ACHN (cell line): ENCODE measurements around the gene CLCA2.

Source experiments
- DNase-seq: peaks from one replicate; pipeline ENCODE4 v3.0.0-alpha.2; 2015
- in situ Hi-C: cut with HindIII; loops from 2 replicates; pipeline ENCODE4 v1.10.0; 2017; ENCODE audit warnings: low sequenced_read_pairs, low pct_ligation_motif_present, low pct_unique_long_range_greater_than_20kb

CLCA2 gene

DNA sequence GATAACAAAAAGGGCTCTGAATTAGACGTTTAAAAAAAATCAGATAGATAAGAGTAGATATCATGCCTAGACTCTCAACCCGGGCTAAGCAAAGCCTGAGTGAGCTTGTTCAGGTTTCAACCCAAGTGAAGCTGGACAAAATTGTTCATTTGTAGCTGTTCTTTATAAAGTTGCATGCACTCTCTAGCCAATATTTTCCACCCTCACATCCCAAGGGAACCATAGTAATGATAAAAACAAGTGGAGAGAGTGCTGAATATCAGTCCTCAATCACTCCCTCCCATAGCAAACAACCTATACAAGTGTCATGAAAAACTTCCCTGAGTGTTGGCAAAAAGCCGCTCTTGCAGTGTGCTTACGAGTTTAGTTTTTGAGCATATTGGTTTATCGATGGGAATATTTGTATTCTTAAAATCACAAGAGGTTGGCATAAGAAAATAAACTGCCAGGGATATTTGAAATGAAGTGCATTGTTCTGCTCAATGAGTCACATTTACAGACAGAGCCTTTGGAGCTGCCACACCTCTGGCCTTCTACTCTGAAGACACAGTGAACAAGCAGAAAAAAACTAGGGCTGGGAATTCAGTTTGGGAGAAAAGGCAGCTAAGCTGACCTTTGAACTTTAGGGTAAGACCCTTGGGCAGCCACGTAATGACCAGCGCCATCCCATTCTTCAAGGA, 2.2 kb upstream of the CLCA2 start:
- in situ Hi-C loops: no loop called here
- DNase-seq: no peak

DNA sequence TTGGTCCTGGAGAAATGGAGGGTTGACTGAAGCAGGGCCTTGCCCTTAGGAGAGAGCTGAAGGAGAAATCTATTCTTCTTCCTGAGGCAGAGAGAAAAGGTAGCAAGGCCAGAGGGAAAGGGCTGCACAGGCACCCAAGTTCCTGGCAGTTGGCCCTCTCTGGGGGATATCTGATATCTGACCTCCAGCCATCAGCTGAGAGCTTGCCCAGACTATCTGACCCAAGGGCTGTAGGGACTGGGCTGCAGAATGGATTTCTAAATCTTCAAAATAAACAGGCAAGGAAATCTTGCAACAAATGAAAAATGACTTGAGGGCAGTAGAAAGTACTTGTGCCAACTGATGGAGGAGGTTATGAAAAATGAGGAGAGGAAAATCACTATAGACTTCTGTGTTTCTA, 498 bp upstream of the CLCA2 start:
- DNase-seq: no peak
- in situ Hi-C loops: no loop called here

DNA sequence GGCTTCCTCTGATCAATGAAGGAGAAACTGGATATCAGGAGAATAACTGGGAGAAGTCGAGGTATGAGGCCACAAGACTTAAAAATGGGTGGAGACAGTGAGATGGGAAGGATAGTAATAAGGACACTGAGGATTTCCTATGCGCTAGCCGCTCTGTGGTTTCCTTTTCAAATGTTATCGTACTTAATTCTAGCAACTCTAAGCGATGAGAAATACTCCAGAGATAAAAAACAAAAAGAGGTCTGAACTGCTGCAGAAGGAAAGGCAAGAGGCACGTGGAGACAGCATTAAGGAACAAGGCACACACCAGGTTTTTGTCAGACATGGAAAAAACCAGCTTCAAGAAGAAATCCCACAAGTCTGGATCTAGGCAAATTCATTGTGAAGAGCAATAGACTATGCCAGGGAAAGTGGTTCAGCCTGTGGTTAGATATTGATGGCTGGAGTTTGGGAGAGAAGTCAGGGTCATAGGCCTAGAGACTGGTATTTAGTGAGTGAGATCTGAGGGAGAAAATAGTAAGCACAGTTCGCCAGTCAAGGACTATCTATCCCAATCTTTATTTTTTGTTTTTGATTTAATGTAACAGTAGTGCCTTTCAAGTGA, 5.3 kb downstream of the CLCA2 start:
- no peak for DNase-seq
- in situ Hi-C loops: no loop called here

DNA sequence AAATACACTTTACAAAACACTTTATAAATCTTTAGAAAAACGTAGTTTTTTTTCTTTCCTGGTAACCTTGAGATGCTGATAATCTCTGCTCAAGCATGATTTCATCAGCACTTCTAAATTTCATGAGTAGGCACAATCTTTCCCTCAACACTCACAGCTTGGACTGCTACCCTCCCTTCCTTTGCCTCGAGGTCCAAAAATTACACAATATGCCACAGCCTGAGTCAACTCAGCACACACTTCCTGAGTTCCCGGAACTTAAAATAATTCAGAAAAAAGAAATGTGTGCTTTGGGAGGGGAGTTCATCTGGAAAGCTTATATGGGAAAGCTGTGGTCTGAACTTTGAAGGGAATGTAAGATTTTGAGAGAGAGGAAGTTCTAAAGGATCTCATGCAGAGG, 5.9 kb downstream of the CLCA2 start:
- no peak for DNase-seq
- in situ Hi-C loops: no loop called here

DNA sequence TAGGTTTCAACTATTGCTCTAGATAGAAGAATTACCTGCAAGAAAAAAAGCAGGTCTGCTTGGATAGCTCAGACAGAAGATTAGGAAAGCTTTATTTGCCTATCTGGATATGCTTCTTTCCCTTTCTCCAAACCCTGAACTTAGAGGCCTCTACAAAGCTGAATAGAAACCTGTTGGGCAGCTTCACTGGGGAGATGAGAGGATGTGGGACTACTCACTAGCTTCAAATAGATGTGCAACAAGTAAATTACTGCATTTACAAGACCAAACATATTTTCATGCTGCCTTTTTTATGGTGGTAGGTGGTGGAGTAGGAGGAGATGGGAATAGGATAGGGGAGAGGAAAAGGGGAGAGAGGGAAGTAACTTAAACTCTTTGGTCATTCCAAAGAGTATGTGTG, 6.4 kb downstream of the CLCA2 start:
- in situ Hi-C loops: no loop called here
- no peak for DNase-seq

DNA sequence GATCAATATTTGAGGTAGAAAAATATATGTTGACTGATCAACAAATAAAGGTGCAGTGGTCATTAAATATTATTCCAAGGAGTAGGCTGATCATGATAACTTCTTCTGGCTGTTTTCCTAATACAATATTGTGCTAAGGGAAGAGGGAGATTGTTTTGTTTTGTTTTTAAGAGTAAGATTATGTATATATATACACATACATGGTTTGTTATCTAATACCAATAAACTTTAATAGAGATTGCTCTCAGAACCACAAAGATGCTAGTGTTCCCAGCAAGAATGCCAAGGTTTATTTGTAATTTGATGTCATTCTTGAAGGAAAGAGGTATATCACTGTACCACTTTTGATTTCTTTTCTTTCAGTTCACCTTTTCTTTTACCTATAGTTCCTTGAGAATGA, 10.1 kb downstream of the CLCA2 start:
- in situ Hi-C loops: no loop called here
- no peak for DNase-seq

DNA sequence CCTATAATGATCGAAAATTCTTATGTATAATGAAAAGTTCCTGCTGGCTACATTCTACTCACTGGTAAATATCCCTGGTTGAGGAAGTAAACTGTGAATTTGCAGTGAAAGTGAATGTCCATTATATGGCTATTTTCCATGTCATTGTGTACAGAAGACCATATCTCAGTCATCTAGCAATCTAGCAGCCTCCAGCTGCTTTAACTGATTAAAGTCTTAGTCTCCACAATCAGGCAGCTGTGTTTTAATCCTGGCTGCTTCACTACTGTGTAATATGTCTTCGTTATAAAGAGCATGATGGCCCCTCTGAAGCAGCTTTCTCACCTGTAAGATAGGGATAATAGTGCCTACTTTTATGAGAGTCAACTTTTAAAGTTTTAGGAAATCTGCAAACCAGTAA, 11.4 kb downstream of the CLCA2 start:
- in situ Hi-C loops: no loop called here
- DNase-seq: no peak

DNA sequence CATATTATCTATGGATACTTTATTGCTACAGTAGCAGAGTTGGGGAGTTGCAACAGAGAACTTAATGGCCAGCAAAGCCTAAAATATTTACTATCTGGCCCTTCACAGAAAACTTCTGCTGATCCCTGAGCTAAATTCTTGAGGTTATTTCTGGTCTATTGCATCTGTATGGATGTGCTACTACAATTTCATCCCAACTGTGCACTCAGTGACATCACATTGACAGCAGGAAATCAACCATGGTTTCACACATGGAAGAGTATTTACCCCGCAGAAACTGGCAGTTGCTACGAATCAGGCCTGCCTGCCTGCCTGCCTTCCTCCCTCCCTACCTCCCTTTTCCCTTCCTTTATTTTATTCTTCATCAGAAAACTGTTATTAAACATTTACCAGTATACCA, 12.1 kb downstream of the CLCA2 start:
- no peak for DNase-seq
- in situ Hi-C loops: no loop called here

DNA sequence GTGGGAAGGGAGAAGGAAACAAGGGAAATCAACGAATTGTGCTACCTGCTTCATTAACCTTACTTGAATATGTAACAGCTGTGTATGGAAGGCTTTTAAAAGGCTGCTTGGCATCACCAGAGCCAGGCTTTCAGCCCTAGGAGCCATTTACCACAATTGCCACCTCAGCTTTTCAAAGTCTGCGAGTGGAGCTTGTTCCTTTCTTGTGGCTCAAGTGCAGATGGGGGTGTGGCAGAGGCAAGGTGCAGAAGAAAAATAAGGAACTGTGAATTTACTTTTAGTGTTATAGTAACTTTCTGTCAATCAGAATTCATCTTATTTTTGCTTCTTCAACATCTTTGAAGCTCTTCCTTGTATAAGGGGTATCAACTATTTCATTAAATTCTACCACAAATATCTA, 17.6 kb downstream of the CLCA2 start:
- no peak for DNase-seq

DNA sequence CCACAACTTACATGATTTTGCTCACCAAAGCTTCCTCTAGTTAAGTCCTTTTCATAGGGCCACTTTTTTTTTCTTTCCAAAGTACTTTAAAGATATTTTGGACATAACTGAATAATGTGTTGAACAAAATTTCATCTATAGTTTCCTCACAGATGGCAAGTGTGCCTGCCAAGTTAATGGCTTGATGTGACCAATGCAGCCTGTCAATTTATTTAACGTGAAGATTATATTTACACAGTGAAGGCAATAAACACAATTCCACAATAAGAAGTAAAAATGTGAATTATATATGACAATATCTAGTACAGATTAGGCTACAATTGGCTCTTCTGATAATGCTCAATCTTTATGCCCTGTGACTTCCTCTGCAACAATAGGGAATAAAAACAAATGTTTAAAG, 18.0 kb downstream of the CLCA2 start:
- DNase-seq: no peak
- in situ Hi-C loops: no loop called here

More for the DNA sequence above, 17.6 kb downstream of the CLCA2 start:
- in situ Hi-C loops: no loop called here

DNA sequence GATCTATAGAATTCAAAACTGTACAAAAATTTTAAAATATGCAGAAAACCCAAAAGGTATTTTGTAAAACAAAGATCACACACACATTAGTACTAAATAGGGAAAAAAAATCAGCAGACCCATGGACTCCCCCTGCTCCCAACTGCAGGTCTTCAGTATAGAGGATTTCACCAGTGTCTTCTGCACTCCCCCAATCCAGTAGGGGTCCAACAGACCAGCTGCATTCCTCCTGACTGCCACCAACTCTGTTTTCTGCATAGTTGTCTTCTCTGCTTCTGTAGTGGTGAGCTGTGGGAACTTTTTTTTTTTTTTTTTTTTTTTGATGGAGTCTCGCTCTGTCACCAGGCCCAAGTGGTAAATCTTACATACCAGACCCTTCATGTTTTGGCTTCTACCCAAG, 21.9 kb downstream of the CLCA2 start:
- no peak for DNase-seq
- in situ Hi-C loops: no loop called here

DNA sequence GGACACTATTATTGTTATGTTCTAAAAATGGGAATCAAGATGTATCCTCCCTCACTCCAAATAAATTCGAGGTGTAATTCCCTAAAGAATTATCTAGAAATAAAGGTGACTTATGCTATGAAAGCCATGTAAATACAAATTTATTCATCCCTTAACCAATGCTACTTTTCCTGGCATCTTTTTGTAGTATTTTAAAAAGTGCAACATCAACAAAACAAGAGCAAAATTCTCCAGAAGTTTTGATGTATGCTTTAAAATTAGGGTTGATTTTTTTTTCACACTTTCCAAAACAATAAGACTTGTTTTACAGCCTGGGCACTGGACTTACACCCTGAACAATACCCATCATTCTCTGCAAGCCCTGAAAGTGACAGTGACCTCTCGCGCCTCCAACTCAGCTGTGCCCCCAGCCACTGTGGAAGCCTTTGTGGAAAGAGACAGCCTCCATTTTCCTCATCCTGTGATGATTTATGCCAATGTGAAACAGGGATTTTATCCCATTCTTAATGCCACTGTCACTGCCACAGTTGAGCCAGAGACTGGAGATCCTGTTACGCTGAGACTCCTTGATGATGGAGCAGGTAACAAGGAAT, 23.3 kb downstream of the CLCA2 start:
- DNase-seq: no peak
- in situ Hi-C loops: no loop called here

DNA sequence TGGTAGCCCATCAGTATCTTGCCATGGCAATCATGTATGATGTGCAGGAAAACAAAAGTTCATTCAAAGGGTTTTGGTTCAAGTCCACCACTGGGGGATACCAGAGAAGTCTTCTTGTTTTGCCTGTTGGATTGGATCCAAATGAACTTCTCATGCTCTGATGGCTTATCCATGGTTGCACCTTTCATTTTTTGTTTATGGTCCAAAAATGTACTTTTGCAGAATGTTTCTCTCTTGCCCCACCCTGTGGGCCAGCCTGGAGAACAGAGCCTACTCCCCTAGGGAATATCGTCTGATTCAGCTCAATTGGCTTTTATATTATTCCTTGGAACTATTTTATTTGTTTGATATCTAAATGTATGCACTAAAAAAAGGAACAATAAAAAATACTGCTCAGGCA, 24.7 kb downstream of the CLCA2 start:
- in situ Hi-C loops: no loop called here
- DNase-seq: no peak

DNA sequence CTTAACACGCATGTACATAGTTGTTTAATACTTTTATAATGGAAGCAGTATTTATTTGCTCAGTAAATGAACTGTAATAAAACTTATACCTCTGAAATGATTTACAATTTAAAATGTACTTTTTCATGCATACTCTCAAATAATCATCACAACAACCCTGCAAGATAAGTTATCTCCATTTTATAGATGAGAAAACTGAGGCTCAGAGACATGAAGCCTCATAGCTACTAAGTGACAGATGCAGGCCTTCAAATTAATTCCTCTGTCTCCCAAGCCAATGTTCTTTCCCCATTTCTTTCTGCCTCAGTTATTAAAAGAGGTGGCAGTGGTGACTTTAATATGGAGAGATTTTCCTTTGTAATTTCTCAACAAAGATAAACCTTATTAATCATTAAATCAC, 25.1 kb downstream of the CLCA2 start:
- no peak for DNase-seq
- in situ Hi-C loops: no loop called here

DNA sequence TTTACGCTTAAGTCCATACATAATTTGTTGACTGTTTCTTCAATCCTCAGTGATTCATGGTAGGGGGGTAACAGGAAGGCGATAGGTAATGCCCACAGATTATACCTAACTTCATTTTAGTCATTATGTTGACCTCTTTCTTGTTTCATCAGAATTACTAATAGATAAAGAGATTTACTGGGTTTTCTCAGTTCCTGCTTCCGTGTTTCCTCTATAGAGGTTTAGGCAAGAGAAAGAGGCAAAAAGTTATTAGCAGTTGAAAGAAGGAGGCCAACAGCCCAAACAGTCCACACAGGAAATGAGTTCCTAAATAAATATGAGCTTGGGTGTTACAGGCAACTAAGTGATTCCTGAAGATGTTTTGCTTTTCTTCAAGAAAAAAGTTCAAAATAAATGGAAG, 26.9 kb downstream of the CLCA2 start:
- in situ Hi-C loops: no loop called here
- DNase-seq: no peak

DNA sequence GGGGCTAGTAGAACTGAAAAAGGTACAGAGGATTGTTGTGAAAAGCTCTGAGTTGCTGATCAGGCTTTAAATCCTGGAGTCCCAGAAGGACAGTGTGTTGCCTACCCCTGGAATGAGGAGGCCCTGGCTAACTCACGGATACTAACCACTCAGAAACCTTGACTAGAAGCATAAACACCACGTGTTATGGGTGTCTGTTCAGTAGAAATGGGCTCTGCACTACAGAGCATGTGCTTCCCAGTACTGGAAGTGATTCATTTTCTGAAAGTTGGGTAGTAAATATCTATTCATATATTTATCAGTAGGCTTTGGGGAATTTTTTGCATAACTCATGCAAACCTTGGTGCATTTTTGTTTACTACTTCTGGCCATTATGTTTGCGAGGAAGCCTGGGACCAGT, 29.7 kb downstream of the CLCA2 start:
- no peak for DNase-seq
- in situ Hi-C loops: no loop called here

DNA sequence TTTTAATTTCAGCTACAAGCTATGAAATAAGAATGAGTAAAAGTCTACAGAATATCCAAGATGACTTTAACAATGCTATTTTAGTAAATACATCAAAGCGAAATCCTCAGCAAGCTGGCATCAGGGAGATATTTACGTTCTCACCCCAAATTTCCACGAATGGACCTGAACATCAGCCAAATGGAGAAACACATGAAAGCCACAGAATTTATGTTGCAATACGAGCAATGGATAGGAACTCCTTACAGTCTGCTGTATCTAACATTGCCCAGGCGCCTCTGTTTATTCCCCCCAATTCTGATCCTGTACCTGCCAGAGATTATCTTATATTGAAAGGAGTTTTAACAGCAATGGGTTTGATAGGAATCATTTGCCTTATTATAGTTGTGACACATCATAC, 31.1 kb downstream of the CLCA2 start:
- in situ Hi-C loops: no loop called here
- no peak for DNase-seq

DNA sequence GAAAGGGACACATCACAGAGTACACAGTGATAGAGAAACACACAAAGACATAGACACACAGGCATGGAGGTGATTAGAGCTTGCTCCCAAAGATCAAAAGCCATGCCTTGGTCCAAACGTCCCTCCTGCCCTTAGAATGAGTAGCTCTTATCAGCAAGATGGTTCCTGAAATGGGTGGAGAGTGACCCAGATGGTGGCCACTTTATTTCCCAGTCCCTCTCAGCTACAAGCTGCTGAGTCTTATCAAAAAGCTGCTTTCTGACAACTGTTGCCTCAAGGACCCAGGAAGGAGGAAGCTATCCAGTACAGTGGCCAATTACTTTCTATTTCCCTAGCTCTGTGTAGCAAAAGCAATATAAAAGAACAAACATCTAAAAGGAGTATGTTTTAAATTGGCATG, 37.0 kb downstream of the CLCA2 start:
- DNase-seq: no peak
- in situ Hi-C loops: no loop called here

DNA sequence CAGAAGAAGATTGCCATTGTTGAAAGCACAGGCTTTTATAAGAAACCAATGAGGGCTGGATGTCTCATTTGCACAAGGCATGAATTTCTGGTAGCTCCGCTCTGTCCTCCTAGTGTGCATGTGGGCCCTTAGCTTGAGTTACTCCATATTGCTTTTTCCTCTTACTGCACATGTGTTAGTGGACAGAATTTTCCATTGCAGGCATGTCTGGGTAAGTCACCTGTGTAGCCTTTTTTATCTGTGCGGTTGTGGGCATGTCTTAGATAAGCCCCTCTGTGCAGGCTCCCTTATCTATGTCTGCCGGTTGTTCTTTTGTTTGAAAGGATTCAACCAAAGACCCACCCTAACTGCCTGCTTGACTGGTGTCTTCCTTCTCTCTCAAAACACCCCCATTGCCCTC, 37.5 kb downstream of the CLCA2 start:
- DNase-seq: no peak
- in situ Hi-C loops: no loop called here

DNA sequence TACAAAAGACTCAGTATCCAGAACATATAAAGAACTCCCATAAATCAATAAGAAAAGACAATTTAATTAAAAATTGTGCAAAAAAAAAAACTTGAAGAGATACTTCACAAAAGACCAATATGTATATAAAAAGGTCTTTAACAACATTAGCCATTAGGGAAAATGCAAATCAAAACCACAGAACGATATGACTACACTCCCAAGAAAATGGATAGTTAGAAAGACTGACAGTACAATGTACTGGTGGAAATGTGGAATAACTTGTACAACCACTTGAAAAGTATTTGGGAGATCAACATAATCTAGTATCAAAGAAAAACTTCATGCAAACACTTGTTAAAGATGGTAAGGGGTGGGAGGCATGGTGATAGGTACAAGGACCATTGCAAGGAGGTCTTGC, 40.8 kb downstream of the CLCA2 start:
- in situ Hi-C loops: no loop called here
- no peak for DNase-seq
